ENCODE measurements around the gene AKAP14. TPM values are rescaled to one million over a fixed set of nuclear protein-coding genes. Genes with fewer than 3 reads are reported as not detected.
"Not testable (repeated sequence)": the region's sequence is repeated elsewhere in the genome, so short reads cannot be mapped to it uniquely, and the experiment has no call there.

Gene AKAP14
- polyA plus RNA-seq, 3 donors = 0.14 to 0.29 TPM; not detected in 1

GRCh38 chrX:119917877-119918276, 22.2 kb downstream of the AKAP14 start:
- no peak for DNase-seq

- DNase-seq = no peak
Observed at GRCh38 chrX:119919835-119920585, 24.3 kb downstream of the AKAP14 start.

DNA sequence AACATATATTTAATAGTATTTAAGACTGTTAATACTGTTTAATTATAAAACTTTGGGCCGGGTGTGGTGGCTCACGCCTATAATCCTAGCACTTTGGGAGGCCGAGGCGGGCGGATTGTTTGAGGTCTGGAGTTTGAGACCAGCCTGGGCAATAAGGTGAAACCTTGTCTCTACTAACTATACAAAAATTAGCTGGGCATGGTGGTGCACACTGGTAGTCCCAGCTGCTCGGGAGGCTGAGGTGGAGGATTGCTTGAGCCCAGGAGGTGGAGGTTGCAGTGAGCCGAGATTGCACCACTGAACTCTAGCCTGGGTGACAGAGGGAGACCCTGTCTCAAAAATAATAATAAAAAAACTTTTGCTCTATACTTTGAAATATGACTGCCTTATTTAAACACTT, 26.7 kb downstream of the AKAP14 start:
- not testable (repeated sequence) for DNase-seq

- DNase-seq = no peak
Observed at GRCh38 chrX:119935215-119935874, 39.7 kb downstream of the AKAP14 start.

DNA sequence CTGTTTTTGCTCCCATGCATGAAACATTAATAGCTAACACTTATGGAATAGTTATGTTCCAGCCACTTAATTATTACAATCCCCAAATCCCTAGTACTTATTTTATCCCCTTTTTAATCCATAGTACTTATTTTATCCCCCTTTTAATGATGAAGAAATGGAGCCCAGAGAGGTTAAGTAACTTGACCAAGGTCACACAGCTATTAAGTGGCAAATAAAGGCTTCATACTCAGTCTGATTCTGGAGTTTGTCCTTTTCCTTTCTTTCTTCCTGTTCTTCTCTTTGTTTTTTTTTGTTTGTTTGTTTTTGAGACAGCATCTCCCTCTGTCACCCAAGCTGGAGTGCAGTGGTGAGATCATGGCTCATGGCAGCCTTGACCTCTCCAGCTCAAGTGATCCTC, 45.6 kb downstream of the AKAP14 start:
- no peak for DNase-seq

DNA sequence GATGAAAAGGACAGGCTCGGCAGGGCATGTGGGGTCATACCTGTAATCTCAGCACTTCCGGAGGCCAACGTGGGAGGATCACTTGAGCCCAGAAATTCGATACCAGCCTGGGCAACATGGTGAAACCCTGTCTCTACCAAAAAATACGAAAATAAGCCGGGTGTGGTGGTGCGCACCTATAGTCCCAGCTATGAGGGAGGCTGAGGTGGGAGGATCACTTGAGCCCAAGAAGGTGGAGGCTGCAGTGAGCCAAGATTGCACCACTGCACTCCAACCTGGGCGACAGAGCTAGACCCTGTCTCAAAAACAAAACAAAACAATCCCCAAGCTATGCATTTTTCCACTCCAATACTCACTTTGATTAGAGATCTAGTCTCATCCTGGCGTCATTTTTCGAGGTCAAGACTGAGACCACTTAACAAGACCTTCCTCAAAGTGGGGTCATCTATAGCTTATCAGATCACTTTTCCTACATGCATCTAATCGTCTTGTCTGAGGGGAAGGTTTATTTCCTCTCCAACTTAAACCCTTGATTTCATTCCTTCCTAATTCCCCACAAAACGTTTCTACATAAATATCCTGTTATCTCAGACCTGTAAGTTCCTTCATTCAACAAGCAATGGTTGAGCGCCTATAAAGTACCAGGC, 46.6 kb downstream of the AKAP14 start:
- no peak for DNase-seq

DNA sequence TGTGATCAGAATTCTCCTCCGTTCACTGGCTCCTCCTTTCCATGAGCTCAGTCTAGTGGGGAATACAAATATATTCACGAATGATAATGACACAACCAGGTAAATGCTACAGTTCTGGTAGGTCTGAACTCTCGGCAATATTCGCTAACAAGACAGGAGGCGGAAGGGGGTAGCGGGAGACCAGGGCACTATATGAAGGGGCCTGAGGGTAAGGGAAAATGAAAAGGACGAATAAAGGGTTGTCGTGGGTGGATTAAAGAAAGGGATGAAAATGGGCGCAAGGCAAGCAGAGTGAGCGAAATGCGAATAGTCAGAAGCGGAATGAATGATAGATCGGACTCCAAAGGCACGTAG, 47.1 kb downstream of the AKAP14 start:
- DNase-seq = no peak

GRCh38 chrX:119943185-119943988, 47.7 kb downstream of the AKAP14 start, which contains the start of gene NKAP:
Gene NKAP, minus strand, starts transcription at chrX:119943751. Its CDS starts 146 bp downstream, at chrX:119943605.
- peak; percentile 90 for DNase-seq

DNA sequence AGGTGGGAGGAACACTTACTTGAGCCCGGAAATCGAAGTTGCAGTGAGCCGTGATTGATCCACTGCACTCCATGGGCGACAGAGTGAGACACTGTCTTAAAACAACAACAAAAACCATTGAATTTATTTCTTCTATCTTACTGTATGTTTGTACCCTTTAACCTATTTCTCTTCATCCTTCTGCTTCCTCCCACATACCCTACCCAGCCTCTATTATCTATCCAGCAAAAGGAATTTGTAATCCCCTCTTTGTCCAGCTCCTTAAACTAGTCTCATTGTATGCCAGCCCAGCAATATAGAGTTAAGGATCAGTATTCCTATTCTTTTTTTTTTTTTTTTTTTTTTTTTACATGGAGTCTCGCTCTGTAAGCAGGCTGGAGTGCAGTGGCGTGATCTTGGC, 49.8 kb downstream of the AKAP14 start:
- no peak for DNase-seq

DNA sequence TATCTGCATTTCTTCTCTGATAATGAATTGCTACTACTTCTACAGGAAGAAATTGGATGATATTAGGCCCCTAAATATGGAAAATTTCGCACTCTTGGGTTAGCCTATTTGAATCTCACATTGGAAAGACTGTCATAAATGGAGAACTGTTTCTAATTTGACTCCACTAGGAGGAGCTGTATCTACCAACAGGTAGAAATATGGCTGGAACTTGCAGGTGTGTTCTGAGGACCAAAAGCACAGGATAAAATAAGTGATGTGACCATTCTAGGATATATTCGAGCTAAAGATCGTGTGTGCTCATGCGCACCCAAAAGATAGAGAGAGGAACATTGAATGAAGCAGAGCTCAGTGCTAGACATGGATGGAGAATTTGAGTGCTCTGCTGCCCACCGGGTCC, 52.7 kb downstream of the AKAP14 start:
- DNase-seq = no peak

DNA sequence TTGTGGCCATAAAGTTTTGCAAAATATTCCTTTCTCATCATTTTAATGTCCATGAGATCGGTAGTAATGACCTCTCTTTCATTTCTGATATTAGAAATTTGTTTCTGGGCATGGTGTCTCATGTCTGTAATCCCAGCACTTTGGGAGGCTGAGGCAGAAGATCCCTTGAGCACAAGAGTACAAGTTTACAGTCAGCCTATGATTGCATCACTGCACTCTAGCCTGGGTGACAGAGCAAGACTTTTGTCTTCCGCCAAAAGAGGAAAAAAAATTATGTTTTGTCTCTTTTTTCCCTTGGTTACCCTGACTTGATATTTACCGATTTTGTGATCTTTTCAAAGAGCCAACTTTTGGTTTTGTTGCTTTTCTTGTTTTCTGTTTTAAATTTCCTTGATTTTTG, 58.7 kb downstream of the AKAP14 start:
- no peak for DNase-seq

GRCh38 chrX:119955807-119956570, 60.3 kb downstream of the AKAP14 start:
- not testable (repeated sequence) for DNase-seq

- no peak for DNase-seq
Observed at GRCh38 chrX:119960625-119961024, 64.9 kb downstream of the AKAP14 start.

DNA sequence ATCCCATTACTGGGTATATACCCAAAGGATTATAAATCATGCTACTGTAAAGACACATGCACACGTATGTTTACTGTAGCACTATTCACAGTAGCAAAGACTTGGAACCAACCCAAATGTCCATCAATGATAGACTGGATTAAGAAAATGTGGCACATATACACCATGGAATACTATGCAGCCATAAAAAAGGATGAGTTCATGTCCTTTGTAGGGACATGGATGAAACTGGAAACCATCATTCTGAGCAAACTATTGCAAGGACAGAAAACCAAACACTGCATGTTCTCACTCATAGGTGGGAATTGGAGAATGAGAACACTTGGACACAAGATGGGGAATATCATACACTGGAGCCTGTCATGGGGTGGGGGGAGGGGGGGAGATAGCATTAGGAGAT, 71.1 kb downstream of the AKAP14 start:
- not testable (repeated sequence) for DNase-seq

Other genes with a start within 250 kb of the AKAP14 start
- gene SEPTIN6, start 202.7 kb upstream of the AKAP14 start, polyA plus RNA-seq (ENCODE audit: insufficient read length in 3 of 3) = 10 to 100 TPM; 63.0 to 70.9 (median 63.4) TPM
- 1 to 10 TPM in 1 of 3 donors, under 1 TPM in 2; 0.84 to 1.2 (median 0.86) TPM for gene SOWAHD, start 137.3 kb upstream of the AKAP14 start, polyA plus RNA-seq (ENCODE audit: insufficient read length in 3 of 3)
- gene RPL39, start 104.3 kb upstream of the AKAP14 start, polyA plus RNA-seq (ENCODE audit: insufficient read length in 3 of 3) = 1,000 to 10,000 TPM; 2,062 to 2,326 (median 2,119) TPM
- gene UPF3B, start 42.9 kb upstream of the AKAP14 start, polyA plus RNA-seq (ENCODE audit: insufficient read length in 3 of 3) = 10 to 100 TPM; 31.4 to 36.1 (median 34.9) TPM
- gene RNF113A, start 24.2 kb upstream of the AKAP14 start, polyA plus RNA-seq (ENCODE audit: insufficient read length in 3 of 3) = 10 to 100 TPM; 11.7 to 13.5 (median 12.8) TPM
- 100 to 1,000 TPM; 127 to 144 (median 134) TPM for gene NDUFA1, start 24.1 kb upstream of the AKAP14 start, polyA plus RNA-seq (ENCODE audit: insufficient read length in 3 of 3)
- 10 to 100 TPM; 12.5 to 14.7 (median 14.6) TPM for gene NKAP, start 47.9 kb downstream of the AKAP14 start, polyA plus RNA-seq (ENCODE audit: insufficient read length in 3 of 3)
- under 1 TPM in 1 of 3 donors, not detected in 2; 0.21 TPM for gene RHOXF2B, start 181.8 kb downstream of the AKAP14 start, polyA plus RNA-seq (ENCODE audit: insufficient read length in 3 of 3)
- 1 to 10 TPM in 2 of 3 donors, under 1 TPM in 1; 0.19 to 3.6 (median 3.5) TPM for gene RHOXF1, start 220.0 kb downstream of the AKAP14 start, polyA plus RNA-seq (ENCODE audit: insufficient read length in 3 of 3)